HG02759 (cell line): ENCODE results near the gene KCNJ10.

Source experiments
- ATAC-seq: cut with Tn5 transposase; IDR thresholded peaks from one replicate; pipeline ENCODE4 v1.9.1; 2021; ENCODE audit warnings: mild to moderate bottlenecking, moderate library complexity; ENCODE audit not compliant: unreplicated experiment

The KCNJ10 gene

DNA sequence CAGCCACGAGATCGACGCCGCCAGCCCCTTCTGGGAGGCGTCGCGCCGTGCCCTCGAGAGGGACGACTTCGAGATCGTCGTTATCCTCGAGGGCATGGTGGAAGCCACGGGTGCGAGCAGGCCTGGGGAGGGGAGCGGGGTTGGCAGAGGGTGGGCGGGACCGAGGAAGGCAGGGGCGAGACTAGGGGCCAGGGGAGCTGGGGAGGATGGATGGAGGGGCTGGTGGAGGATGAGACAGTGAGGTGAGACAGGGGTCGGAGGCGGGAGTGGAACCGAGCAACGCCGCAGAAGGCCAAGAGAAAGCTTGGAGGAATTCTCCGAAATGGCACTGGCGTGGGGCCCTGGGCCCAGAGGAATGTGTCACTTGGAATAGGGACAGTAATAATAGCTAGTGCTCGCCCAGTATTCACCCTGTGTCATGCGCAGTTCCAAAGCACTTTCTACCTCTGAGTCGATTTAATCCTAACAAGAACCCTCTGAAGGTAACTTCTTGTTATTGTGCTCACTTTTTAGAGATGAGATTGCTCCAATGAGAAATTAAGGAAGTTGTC, 14.9 kb upstream of the KCNJ10 start:
- ATAC-seq: no peak

DNA sequence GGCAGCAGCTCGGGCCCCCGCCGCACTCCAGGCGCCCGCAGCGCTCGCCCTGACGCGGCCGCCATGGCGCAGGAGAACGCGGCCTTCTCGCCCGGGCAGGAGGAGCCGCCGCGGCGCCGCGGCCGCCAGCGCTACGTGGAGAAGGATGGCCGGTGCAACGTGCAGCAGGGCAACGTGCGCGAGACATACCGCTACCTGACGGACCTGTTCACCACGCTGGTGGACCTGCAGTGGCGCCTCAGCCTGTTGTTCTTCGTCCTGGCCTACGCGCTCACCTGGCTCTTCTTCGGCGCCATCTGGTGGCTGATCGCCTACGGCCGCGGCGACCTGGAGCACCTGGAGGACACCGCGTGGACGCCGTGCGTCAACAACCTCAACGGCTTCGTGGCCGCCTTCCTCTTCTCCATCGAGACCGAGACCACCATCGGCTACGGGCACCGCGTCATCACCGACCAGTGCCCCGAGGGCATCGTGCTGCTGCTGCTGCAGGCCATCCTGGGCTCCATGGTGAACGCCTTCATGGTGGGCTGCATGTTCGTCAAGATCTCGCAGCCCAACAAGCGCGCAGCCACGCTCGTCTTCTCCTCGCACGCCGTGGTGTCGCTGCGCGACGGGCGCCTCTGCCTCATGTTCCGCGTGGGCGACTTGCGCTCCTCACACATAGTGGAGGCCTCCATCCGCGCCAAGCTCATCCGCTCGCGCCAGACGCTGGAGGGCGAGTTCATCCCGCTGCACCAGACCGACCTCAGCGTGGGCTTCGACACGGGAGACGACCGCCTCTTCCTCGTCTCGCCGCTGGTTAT, 14.2 kb upstream of the KCNJ10 start:
- peak; percentile 65 for ATAC-seq

DNA sequence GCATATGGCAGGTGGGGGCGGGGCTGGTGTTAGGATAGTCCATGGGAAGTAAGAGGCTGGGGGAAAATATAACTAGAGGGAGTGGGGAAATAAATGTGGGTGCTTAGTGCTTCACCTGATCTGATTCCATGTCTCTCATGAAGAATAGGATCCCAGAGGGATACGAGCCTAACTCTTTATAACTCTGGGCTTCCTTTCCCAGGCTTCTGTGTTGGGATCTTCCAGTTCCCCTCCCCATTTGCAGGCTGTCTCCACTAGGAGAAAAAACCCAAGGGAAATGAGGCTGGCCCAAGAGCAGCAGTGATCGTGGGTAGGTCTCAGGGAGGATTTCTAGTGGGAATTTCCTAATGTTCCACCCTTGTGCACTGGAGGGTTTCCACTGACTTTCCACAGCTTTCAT, 13.0 kb upstream of the KCNJ10 start:
- ATAC-seq: no peak

- no peak for ATAC-seq
Measured at GRCh38 chr1:160082487-160082886, 12.5 kb upstream of the KCNJ10 start.

DNA sequence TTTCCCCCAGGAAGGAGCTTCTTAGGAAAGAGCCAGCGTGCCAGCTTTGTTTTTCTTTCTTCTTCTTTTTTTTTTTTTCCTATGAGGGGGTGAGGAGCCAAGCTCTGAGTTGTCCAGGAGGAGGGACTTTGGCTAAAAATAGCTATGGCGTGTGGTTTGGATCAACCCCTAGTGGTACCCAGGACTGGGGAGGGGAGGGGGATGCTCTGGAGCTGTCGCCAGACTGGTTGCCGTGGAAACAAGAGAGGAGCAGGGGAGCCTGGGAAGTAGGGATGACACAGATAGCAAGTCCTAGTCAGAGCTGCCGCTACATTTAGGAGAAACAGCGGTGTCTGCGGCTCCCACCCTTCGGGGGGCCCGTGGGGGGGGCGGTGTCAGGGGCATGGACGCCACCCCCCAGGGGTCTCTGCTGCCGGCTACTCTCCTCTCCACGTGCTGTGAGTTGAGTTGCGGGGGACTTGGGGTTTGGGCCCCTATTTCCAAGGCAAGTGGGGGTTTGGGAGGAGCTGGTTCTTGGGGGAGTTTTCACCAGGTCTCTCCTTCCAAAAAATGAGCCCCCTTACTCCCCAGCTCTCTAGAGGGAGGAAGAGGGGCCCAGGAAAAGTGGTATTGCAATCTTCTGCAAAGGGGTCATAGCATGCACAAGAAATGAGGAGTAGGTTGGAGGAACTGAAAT, 11.4 kb upstream of the KCNJ10 start, which contains the start of gene KCNJ9:
Gene KCNJ9 (plus strand): TSS at position 278 of the 676 bp plus-strand sequence. CDS start 2,493 bp downstream, outside the sequence.
- no peak for ATAC-seq

DNA sequence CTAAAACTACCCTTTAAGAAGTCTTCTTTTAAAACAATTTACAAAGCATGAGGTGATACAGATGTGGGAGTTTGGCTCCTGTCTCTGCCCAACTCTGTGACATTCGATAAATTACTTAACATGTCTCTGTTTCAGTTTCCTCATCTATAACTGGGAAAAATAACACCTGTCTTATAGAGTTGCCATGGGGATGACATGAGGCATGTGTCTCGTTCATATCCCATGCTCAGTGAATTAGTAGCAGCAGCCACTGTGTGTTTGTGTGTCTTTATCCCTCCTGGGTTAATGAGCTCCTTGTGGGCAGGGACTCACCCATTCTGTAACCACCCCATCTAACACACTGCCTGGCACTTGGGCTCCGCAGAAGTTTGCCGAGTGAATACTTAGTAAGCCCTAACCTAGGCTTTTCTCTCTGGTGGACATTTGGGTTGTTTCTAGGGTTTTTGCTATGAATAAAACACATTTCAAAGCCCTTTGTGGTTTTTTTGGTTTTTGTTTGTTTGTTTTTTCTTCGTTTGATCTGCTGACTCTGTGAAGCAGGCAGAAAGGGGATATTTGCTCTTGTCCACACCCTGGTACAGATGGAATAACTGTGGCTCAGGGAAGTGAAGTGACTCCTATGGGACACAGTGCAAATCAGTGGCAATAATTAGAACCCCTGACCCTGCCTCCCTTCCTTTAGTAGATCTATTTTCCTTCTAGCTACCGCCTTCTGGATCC, 10.6 kb upstream of the KCNJ10 start:
- ATAC-seq: no peak

DNA sequence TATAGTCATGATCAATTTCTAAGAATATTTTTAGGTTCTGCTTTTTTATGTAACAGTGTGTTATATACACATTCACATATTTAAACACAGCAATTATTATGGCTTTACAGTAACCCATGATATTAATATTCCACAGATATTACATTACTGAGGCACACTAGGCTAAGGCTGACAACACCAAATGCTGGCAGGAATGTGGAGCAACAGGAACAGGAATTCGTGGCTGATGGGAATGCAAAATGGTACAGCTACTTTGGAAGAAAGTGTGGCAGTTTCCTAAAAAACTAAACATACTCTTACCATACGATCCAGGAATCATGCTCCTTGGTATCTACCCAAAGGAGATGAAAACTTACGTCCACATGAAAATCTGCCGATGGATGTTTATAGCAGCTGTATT, 9.5 kb upstream of the KCNJ10 start:
- ATAC-seq: no peak

GRCh38 chr1:160078512-160079195, 8.7 kb upstream of the KCNJ10 start:
- ATAC-seq: peak; percentile 72

DNA sequence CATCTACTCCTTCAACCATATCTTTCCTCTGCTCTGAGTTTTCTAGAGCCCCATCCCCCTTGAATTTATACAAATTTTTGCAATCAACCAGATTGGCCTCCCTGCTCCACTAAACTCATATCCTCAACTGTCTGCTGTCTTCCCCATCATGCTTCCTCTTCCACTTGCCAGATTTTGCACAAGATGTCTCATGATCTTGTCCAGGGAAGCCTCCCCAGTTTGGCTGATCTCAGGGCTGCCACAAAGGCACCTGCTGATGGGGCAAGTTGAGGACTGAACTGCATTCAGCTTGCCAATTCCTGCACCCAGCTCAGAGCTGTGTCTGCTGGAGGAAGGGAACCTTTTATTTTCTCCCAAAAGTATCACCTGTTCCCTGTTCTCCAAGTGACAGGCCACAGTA, 7.5 kb upstream of the KCNJ10 start:
- no peak for ATAC-seq

DNA sequence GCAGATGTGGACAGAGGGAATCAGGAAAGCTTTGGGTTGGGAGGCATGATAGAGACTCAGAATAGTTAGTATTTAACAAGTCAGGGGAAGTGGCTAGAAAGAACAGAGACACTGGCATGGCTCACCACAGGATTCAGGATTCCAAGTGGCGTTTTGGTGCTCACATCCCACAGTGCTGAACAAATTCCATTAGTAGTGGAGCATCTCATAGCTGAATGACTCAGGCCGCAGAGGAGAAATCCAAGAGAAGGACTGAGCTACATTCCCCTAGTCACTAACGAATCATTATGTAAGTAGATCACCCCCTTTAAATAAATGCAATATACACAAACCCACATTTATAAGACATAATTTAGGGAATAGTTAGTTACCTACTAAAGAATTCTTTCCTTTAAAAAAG, 6.3 kb upstream of the KCNJ10 start:
- ATAC-seq: no peak

DNA sequence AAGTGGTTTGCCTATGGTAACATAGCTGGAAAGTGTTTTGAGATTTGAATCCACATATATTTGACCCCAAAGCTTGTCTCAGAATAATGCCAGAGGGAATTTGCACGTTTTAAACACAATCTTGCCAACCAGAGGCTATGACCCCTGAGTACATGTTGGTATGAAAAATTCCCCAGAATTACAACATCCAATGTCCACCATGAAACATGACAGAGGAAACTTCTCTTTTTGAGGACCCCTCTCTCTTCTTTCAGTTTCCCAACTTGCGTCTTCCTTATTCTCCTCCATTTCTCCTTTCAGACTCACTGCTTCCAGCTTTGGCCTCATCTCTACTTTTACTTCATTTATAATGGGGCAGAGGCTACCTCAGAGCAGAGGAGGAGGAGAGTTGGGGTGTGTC, 5.9 kb upstream of the KCNJ10 start:
- ATAC-seq: no peak

DNA sequence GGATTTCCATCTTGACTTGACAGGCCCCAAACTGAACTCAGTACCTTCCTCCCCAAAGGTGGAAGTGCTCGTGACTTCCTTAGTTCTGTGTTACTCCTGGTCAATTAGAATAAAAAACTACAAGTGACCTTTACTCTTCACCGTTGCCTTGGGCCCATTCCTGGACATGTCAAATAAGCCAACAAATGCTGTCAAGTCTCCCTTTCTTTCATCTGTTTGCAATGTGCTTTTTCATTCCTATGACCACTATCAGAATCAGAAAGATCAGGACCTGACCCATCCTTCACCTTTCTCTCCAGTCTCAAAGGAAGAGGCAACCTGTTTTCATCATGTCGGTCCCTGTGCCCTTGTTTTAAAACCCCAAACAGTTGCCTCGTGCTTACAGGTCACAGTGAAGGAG, 4.9 kb upstream of the KCNJ10 start:
- ATAC-seq: no peak

DNA sequence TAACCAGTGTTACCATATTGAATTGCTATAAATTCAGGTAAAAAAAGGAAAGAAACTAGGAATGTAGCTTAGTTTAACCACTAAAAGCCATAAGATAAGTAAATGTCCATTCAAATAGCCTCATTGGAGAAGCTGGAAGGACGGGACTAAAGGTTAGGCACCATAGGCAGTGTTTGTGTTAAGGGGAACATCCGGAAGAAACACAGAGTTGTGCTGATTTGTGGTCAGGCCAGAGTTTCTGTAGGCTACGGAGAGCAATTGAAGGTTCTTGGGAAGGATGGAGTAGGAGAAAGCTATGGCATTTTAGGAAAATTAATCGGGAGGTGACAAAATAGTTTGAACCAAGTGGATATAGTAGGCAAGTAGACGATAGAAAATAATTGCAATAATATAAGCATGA, 1.3 kb upstream of the KCNJ10 start:
- no peak for ATAC-seq

GRCh38 chr1:160070243-160071163, 543 bp upstream of the KCNJ10 start:
- no peak for ATAC-seq

DNA sequence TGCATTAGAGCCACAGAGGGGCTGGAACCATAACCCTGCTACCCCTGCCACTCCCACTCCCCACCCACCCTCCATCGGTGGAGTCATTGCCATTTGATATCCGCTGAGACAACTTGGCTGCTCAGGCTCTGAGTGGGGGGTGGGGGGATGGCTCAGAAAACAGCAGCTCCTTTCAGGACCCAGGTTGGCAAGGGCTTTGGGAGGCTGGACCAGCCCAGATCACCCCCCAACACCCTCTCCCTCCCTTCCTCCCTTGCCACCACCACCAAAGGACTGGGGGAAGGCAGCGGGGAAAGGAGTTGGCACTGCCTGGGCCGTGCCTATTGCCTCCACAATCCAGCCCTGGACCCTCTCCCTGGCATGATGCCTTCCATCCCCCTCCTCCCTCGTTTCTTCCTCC, 1.7 kb downstream of the KCNJ10 start:
- no peak for ATAC-seq

GRCh38 chr1:160066829-160067745, 2.9 kb downstream of the KCNJ10 start:
- ATAC-seq: no peak

GRCh38 chr1:160064746-160065145, 5.2 kb downstream of the KCNJ10 start:
- no peak for ATAC-seq

DNA sequence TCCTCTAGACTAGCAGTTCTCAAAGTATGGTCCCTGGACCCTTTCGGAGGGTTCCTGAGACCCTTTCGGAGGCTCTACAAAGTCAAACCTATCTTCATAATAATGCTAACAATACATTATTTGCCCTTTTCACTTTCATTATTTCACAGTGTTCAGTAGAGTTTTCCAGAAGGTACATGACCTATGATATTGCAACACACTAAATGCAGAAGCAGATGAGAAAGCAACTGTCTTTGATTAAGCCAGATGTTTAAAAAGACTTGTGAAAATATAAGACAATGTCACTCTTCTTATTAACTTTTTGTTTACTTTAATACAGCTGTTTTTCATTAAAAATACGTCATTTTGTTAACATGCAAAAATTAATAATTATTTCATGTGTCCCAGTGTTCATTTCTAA, 5.8 kb downstream of the KCNJ10 start:
- ATAC-seq: no peak

- ATAC-seq: no peak
Measured at GRCh38 chr1:160063176-160063575, 6.8 kb downstream of the KCNJ10 start.
